Right lobe of liver (tissue), 4 donors: ENCODE results near the gene CCM2.
A peak's percentile ranks its signal among the peaks of the same experiment; 100 is the strongest.

Experiments
- POLR2A ChIP-seq: fragments of 450-650 bp; IDR thresholded peaks from one replicate; pipeline ENCODE4 v1.6.1; 2017; ENCODE audit warnings: antibody characterized with exemption, mild to moderate bottlenecking
- TF ChIP-seq, protein P1 (sequence below), 4 donors: fragments of 200-600 bp in 3 of 4; fragments of 450-650 bp in 1 of 4; IDR thresholded peaks; one replicate each; pipeline versions ENCODE4 v1.5.1 to v1.8.0; 2016 to 2022; ENCODE audit warnings: antibody characterized with exemption in 4 of 4, mild to moderate bottlenecking in 2 of 4
- donor health status: DM: no; HTN: no; CAD: no.
- donor health status: DM: no; HTN: no; CAD: no.
- donor health status: DM: no; HTN: yes; CAD: no.

DNA sequence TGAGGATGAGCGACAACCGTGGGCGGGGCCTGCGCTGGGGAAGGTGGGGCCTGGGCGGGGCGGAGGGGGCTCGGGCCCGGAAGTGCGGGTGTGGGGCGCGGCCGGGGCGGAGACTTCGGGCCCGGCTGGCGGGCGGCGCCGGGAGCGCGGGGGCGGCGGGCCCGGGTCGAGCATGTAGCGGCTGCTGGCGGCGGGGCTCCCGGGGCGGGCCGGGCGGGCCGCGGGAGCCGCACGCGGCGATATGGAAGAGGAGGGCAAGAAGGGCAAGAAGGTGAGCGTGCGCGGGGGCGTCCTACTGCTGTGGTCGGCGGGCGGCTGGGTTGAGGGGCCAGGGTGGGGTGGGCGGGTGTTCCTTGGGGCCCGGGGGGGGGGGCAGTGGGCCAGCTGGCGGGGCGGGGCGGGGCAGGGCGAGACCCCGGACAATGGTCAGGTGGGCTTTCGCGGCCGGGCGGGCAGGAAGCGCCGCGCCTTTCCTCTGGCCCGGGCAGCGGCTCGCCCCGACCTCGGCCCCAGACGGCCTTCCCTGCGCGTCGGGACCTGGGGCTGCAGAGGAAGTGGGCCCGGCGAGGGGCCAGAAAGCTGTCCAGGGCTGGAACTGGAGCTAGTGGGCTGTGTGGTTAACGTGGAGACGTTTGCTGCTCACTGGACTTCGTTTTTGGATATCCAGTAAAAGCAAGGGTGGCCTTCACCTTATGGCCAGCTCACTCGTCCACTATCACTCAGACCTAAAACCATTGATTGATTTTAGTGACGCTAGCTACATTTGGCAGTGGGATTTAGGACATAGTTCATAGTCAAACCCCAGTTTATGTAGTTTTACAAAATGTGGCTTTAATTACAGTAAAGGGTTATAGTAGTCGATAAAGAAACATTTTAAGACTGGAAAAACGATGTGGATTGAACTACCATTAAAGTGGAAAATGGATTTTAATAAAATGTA lies at the start of gene CCM2:
- TF ChIP-seq, protein P1, sequence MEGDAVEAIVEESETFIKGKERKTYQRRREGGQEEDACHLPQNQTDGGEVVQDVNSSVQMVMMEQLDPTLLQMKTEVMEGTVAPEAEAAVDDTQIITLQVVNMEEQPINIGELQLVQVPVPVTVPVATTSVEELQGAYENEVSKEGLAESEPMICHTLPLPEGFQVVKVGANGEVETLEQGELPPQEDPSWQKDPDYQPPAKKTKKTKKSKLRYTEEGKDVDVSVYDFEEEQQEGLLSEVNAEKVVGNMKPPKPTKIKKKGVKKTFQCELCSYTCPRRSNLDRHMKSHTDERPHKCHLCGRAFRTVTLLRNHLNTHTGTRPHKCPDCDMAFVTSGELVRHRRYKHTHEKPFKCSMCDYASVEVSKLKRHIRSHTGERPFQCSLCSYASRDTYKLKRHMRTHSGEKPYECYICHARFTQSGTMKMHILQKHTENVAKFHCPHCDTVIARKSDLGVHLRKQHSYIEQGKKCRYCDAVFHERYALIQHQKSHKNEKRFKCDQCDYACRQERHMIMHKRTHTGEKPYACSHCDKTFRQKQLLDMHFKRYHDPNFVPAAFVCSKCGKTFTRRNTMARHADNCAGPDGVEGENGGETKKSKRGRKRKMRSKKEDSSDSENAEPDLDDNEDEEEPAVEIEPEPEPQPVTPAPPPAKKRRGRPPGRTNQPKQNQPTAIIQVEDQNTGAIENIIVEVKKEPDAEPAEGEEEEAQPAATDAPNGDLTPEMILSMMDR (IDR thresholded peaks at IDR 0.05) = no peak
- peak; percentile 68 for TF ChIP-seq POLR2A
